HG03565 (cell line): ENCODE results near the gene RTL10.
A peak's percentile ranks its signal among the peaks of the same experiment; 100 is the strongest.

Source experiments
- ATAC-seq: cut with Tn5 transposase; IDR thresholded peaks from one replicate; pipeline ENCODE4 v1.9.1; 2021; ENCODE audit warnings: mild to moderate bottlenecking, moderate library complexity; ENCODE audit not compliant: unreplicated experiment

RTL10 gene

GRCh38 chr22:19854778-19855503, at the start of gene RTL10, which contains the start of gene GNB1L:
TSS of gene RTL10 (minus strand) at chr22:19854874. CDS start at chr22:19852261, 2,613 bp downstream.
TSS of gene GNB1L (minus strand) at chr22:19854874. CDS start at chr22:19821355, 33,519 bp downstream.
- ATAC-seq: peak; percentile 87

- no peak for ATAC-seq
Observed at GRCh38 chr22:19904174-19904856, 49.6 kb upstream of the RTL10 start.

GRCh38 chr22:19903513-19903912, 48.8 kb upstream of the RTL10 start:
- ATAC-seq: no peak

- ATAC-seq: no peak
Observed at GRCh38 chr22:19903031-19903430, 48.4 kb upstream of the RTL10 start.

GRCh38 chr22:19902245-19902715, 47.6 kb upstream of the RTL10 start:
- ATAC-seq: no peak

GRCh38 chr22:19901577-19902244, 47.0 kb upstream of the RTL10 start:
- no peak for ATAC-seq

GRCh38 chr22:19900707-19901436, 46.2 kb upstream of the RTL10 start:
- no peak for ATAC-seq

GRCh38 chr22:19898831-19899567, 44.3 kb upstream of the RTL10 start:
- ATAC-seq: no peak

GRCh38 chr22:19898145-19898544, 43.5 kb upstream of the RTL10 start:
- no peak for ATAC-seq

- ATAC-seq: no peak
Observed at GRCh38 chr22:19897726-19898125, 43.1 kb upstream of the RTL10 start.

GRCh38 chr22:19896665-19897355, 42.1 kb upstream of the RTL10 start:
- ATAC-seq: no peak

- ATAC-seq: no peak
Observed at GRCh38 chr22:19895160-19895849, 40.6 kb upstream of the RTL10 start.

GRCh38 chr22:19893363-19893762, 38.7 kb upstream of the RTL10 start:
- ATAC-seq: no peak

- no peak for ATAC-seq
Observed at GRCh38 chr22:19892925-19893324, 38.3 kb upstream of the RTL10 start.

- ATAC-seq: no peak
Observed at GRCh38 chr22:19892257-19892879, 37.7 kb upstream of the RTL10 start.

GRCh38 chr22:19891317-19892256, 36.9 kb upstream of the RTL10 start:
- peak; percentile 54 for ATAC-seq

GRCh38 chr22:19890502-19891316, 36.0 kb upstream of the RTL10 start:
- ATAC-seq: no peak
